GM19035 (cell line): ENCODE results near the gene SMAD5.

Experiments used
- ATAC-seq: cut with Tn5 transposase; IDR thresholded peaks from one replicate; pipeline ENCODE4 v1.9.1; 2021; ENCODE audit not compliant: unreplicated experiment

Gene SMAD5

GRCh38 chr5:136213919-136214493, 81.4 kb downstream of the SMAD5 start:
- no peak for ATAC-seq

GRCh38 chr5:136215812-136216211, 83.2 kb downstream of the SMAD5 start:
- ATAC-seq: no peak

- no peak for ATAC-seq
Measured at GRCh38 chr5:136216230-136216629, 83.6 kb downstream of the SMAD5 start.

GRCh38 chr5:136221340-136221739, 88.7 kb downstream of the SMAD5 start:
- ATAC-seq: no peak

GRCh38 chr5:136222580-136223235, 90.1 kb downstream of the SMAD5 start:
- no peak for ATAC-seq

GRCh38 chr5:136225796-136226195, 93.2 kb downstream of the SMAD5 start:
- no peak for ATAC-seq

- ATAC-seq: no peak
Measured at GRCh38 chr5:136226401-136226800, 93.8 kb downstream of the SMAD5 start.

- no peak for ATAC-seq
Measured at GRCh38 chr5:136228136-136228757, 95.6 kb downstream of the SMAD5 start.

GRCh38 chr5:136230176-136230575, 97.5 kb downstream of the SMAD5 start:
- no peak for ATAC-seq

GRCh38 chr5:136232316-136232715, 99.7 kb downstream of the SMAD5 start:
- ATAC-seq: peak; percentile 65
